Erythroblast (primary cell): ENCODE data around the gene OLFM2.

Source experiments
- GATA1 ChIP-seq: IDR thresholded peaks from 2 replicates; pipeline ENCODE4 v1.6.1; 2011; ENCODE audit warnings: low read depth, mild to moderate bottlenecking, control low read depth, low read length, moderate library complexity
- POLR2A ChIP-seq: IDR thresholded peaks from 2 replicates; pipeline ENCODE4 v1.6.1; 2011; ENCODE audit warnings: mild to moderate bottlenecking, low read length

DNA sequence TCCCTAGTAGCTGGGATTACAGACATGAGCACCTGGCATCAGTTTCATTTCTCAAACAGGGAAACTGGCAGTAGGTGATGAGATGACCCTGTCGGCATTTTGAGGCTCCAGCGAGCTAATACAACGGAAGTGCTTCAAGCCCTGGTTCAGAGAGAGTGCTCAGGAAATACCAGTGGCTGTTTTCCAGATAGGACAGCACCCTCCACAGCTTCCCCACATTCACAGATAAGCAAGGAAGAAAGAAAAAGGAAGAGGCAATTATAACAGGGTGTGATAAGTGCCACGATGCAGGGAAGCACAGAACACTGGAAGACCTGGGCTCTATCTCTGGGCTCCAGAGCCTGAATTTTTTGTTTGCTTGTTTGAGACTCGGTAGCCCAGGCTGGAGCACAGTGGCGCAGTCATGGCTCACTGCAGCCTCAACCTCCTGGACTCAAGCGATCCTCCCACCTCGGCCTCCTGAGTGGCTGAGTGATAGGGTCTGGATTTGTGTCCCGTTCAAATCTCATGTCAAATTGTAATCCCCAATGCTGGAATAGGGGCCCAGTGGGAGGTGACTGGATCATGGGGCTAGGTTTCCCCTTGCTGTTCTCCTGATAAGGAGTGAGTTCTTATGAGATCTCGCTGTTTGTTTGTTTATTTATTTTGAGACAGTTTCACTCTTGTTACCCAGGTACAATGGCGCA is 57.7 kb downstream of the OLFM2 start:
- TF ChIP-seq POLR2A (no peak), GATA1 (no peak)
